HPDE6-E6E7 (cell line): ENCODE data around the gene IL1RAPL2.
"Not testable (repeated sequence)": the region's sequence is repeated elsewhere in the genome, so short reads cannot be mapped to it uniquely, and the experiment has no call there.

ENCODE experiments used
- DNase-seq: peaks from one replicate; pipeline ENCODE4 v3.0.0; 2011; ENCODE audit warnings: missing footprints; ENCODE audit errors: extremely low spot score

Gene IL1RAPL2

GRCh38 chrX:105017641-105018040 lies 451.6 kb downstream of the IL1RAPL2 start:
- DNase-seq = no peak

DNA sequence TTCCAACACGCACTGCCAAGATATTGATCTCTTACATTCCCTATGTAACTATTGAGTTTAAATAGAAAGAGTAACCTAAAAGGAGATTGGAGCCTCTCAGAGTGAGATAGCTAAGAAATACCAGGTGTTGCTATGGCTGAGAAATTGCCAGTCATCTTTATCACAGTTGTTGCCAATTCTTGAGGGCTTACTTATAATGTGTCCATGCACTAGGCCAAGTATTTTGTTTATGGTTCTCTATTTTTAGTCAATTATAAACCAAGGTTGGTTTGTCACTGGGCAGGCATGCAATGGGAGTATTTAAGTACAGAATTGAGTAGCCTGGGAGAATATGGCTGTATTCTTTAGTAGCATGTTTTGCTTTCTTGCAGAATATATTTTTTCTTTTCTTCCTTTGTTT lies 452.9 kb downstream of the IL1RAPL2 start:
- DNase-seq = no peak

DNA sequence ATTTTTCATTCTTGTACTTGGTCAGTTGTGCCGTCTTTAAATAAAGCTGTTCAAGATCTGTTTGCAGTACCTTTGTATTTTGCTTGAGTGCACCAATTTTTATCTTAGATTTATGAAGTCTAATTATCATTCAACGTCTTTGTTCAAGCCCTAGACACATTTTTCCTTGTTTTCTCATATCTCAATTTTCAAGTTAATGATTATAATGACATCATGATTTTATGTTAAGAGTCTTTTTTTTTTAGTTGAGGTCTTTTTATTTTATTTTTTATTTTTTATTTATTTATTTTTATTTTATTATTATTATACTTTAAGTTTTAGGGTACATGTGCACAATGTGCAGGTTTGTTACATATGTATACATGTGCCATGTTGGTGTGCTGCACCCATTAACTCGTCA lies 463.0 kb downstream of the IL1RAPL2 start:
- not testable (repeated sequence) for DNase-seq

DNA sequence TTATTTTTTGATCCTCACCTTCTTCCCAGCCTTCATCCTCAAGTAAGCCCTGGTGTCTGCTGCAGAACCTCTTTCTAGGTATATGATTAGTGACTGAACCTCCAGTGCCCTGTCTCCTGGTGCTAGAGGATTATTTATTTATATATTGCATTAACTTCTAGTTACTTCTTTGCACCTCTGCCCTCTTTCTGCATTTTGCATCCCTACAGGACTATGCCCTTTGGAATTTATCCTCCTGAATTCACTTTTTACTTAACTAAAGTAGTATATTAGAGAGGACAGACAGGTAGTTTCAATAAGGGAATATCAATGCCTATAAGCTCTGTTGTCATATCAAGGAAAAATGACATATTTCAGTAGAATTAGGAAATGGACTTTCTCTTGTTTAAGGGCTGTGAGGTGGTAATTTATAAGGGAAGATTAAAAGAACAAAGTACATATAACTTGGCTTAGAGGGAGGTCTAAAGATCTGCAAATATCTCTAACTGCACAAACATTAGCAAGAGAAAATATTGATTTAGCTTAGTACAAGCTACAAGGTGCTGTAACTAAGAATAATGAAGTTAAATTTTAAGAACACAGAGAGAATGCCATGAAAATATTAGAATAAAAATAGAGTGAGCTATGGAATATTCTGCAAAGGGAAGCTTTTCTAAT lies 472.8 kb downstream of the IL1RAPL2 start:
- no peak for DNase-seq

- no peak for DNase-seq
Observed at GRCh38 chrX:105050921-105051320, 484.9 kb downstream of the IL1RAPL2 start.

DNA sequence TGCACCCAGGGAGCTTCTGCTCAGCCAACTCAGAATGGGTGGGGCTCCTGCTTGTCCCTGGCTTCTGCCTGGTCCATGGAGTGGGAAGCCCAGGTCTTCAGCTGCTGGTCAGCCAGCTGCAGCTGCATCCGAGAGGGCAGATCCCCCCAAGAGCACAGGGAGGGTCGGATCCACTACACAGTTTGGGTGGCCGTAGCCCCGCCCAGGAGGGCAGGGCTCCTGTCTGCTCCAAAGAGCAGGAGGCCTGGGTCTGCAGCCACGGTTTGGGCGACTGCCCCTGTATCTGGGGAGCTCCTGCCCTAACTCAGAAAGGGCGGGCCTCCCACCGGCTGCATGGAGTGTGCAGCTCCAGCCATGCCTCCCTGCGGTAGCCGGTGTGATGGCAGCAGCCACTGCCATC lies 485.4 kb downstream of the IL1RAPL2 start:
- no peak for DNase-seq

- no peak for DNase-seq
Observed at GRCh38 chrX:105052926-105053325, 486.9 kb downstream of the IL1RAPL2 start.

DNA sequence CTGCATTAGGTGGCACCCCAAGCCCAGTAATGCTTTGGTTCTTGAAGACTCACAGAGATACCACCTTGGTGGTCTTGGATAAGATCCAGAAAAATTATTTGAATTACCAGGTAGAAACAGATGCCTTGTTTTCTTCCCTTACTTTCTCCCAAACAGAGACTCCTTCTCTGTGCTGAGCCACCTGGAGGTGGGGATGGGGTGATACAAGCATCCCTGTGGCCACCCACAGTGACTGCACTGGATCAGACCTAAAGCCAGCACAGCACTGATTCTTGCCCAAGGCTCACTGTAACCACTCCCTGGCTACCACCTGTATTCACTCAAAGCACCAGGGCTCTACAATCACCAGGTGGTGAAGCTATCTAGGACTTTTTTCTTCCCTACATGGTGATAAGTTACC lies 497.7 kb downstream of the IL1RAPL2 start:
- DNase-seq = no peak

DNA sequence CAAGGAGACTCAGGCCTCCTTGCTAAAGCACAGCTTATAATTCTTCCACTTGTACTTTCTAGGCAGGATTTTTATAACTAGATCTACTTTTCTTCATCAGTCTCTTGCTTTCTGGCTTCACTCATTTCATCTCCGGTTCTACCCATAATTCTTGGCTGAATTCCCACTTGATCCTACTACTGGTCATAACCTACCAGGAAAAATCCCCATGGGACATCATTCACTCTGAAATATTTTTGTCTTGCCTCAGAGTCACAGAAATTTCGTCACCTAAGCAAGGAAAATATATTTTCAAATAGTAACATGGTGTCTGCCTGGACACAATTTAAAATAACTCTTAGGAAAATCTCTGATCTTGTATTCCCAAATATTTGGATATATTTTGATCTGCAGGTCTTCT lies 532.2 kb downstream of the IL1RAPL2 start:
- DNase-seq = no peak

GRCh38 chrX:105098812-105099211 lies 532.8 kb downstream of the IL1RAPL2 start:
- no peak for DNase-seq

DNA sequence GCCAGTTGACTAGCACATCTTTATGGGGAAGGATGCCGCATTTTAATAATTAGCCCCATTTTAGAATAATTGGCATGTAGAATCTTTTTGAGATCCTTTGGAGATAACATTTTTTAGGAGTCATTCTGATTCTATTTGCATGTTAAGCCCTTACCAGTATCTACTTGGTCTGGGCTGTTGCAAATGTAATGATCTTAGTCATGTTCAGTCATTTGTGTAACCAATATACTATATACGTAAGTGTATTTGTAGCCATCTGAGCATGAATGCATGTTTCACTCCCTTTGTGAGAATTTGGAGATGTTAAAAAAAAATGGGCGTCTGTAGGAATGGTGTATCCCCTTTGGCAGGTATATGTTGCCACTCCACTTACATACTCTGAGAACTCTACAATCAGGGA lies 535.4 kb downstream of the IL1RAPL2 start:
- no peak for DNase-seq

- DNase-seq = no peak
Observed at GRCh38 chrX:105109936-105110335, 543.9 kb downstream of the IL1RAPL2 start.

DNA sequence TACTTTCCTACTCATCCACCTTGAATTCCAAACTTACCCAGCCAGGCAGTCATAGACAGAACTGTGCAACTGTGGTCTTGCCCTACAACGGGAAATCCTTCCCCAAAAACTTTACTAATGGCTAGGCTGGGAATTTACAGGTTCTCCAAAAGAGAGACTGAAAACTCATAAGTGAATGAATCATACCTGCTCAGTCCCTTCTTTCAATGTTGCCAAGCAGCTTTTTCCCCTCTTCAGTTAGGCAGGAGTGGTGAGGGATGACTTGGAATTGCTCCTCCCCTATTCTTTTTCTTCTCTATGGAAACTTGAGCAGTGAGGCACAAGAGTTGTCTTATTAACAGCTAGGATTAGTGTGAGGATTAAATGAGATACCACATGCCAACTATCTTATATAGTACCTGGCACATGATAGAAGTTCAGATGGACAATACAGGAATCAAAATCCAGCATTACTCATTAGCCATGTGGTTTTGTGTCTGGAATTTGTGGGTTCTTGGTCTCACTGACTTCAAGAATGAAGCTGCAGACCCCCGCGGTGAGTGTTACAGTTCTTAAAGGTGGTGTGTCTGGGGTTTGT lies 548.6 kb downstream of the IL1RAPL2 start:
- no peak for DNase-seq

DNA sequence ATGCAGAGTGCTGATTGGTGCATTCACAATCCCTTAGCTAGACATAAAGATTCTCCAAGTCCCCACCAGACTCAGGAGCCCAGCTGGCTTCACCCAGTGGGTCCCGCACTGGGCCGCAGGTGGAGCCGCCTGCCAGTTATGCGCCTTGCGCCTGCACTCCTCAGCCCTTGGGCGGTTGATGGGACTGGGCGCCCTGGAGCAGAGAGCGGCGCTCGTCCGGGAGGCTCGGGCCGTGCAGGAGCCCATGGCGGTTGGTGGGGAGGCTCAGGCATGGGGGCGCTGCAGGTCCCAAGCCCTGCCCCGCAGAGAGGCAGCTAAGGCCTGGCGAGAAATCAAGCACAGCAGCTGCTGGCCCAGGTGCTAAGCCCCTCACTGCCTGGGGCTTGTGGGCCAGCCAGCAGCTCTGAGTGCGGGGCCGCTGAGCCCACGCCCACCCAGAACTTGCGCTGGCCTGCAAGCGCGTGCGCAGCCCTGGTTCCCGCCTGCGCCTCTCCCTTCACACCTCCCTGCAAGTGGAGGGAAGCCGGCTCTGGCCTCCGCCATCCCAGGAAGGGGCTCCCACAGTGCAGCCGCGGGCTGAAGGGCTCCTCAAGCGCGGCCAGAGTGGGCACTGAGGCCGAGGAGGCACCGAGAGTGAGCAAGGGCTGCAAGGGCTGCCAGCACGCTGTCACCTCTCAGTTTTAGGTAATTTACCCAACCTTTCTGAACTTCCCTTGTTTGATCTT lies 549.8 kb downstream of the IL1RAPL2 start:
- DNase-seq = not testable (repeated sequence)

DNA sequence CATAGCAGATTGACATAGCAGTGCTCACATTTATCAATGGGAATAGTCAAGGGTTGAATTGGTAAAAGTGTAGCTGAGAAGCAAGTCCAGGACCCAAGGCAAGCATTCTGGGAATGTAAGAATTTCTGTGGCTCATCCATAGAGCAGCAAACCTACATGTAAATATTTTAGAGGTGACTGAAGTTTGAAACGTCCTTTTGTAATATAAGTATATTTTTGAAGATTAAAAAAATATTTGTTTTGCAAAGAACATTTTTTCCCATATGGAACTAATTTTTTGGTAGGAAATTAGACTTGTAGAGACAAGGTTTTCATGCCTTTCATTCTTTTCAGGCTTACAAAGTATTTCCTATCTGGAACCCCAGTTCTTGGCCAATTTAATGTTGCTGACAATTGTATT lies 550.5 kb downstream of the IL1RAPL2 start:
- no peak for DNase-seq

DNA sequence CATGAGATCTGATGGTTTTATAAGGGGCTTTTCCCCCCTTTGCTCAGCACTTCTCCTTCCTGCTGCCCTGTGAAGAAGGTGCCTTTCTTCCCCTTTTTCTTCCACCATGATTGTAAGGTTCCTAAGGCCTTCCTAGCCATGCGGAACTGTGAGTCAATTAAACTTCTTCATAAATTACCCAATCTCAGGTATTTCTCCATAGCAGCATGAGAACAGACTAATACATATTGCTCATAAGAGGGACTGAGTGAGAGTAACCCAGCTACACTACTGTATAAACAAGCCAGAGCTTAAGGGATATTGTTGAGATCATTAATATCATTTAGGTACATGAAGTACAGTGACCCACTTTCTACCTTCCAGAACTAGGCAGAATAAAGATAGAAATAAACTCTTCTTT lies 551.6 kb downstream of the IL1RAPL2 start:
- DNase-seq = no peak

GRCh38 chrX:105120463-105120862 lies 554.5 kb downstream of the IL1RAPL2 start:
- DNase-seq = no peak

- DNase-seq = no peak
Observed at GRCh38 chrX:105121186-105121585, 555.2 kb downstream of the IL1RAPL2 start.

DNA sequence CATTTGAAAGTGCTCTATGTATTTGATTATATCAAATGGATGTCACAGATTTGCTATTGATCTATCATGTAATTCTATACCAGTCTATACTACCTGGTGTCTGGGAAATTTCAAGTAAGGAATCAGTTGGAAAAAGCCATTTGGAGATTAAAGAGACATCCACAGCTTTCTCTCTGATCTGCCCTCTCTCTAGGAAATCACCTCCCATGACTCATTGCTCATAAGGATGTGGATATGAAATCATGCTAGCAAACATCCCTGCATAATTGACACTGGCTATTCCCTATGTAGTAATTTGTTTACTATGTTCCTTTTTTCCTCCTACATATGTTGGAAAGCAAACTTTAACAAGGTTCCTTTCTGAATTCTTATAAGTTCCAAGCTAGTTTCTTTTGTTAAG lies 560.2 kb downstream of the IL1RAPL2 start:
- DNase-seq = no peak

GRCh38 chrX:105134273-105134672 lies 568.3 kb downstream of the IL1RAPL2 start:
- DNase-seq = no peak

DNA sequence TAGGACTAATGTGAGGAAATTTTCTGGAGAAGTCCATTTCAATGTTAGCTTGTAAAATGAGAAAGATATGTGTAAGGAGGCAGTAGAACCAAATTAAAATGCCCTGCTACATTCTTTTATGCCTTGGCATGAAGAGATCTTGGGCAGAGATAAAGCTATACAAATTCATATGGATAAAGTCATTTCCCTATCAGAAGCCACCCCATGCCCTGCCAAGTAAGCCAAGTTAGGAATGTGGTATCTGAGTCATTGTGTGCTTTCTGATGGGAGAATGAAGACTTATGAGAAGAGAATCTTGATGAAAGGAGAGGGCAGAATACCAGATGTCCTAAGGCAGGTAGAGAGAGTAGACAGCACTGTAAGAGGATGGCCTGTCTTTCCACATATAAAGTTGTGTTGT lies 570.8 kb downstream of the IL1RAPL2 start:
- DNase-seq = no peak

DNA sequence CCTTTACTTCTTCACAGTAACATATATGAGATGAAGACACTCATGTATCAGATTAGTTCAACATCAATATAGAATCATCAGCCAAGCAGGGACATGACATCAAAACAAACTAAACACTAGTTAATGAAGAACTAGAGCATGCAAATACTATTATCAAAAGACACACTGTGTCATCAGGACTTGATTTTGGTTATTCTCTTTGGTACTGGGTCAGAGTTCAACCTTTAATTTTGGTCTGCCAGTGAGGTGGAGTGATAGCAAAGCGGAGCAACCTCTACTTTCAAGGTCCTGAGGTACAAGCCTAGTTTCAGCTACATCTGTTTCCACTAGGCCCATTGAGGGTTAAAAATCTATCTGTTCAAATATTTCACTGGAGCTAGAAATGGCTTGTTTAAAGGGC lies 584.0 kb downstream of the IL1RAPL2 start:
- no peak for DNase-seq

GRCh38 chrX:105150557-105150956 lies 584.6 kb downstream of the IL1RAPL2 start:
- DNase-seq = no peak
